SKM-1 treated with dmso at 0.1 percent for 144 hours (cell line): ENCODE measurements around the gene ARHGEF18.

Source experiments
- DNase-seq: peaks from one replicate; lab custom pipeline; 2025; ENCODE audit not compliant: unreplicated experiment; lab: John Stamatoyannopoulos, UW

ARHGEF18 gene

GRCh38 chr19:7381073-7381390 lies 32.3 kb downstream of the ARHGEF18 start:
- no peak for DNase-seq

GRCh38 chr19:7382694-7383093 lies 34.0 kb downstream of the ARHGEF18 start:
- DNase-seq, result no peak

GRCh38 chr19:7383284-7383683 lies 34.5 kb downstream of the ARHGEF18 start:
- DNase-seq, result no peak

- DNase-seq, result no peak
Observed at GRCh38 chr19:7385062-7385461, 36.3 kb downstream of the ARHGEF18 start.

GRCh38 chr19:7386308-7386707 lies 37.6 kb downstream of the ARHGEF18 start:
- no peak for DNase-seq

GRCh38 chr19:7386769-7387168 lies 38.0 kb downstream of the ARHGEF18 start:
- no peak for DNase-seq

GRCh38 chr19:7391218-7391670 lies 42.5 kb downstream of the ARHGEF18 start:
- no peak for DNase-seq

- no peak for DNase-seq
Observed at GRCh38 chr19:7393459-7393858, 44.7 kb downstream of the ARHGEF18 start.

GRCh38 chr19:7393939-7394730 lies 45.4 kb downstream of the ARHGEF18 start:
- DNase-seq, result no peak

GRCh38 chr19:7394731-7395359 lies 46.1 kb downstream of the ARHGEF18 start:
- DNase-seq, result peak; percentile 58

- DNase-seq, result no peak
Observed at GRCh38 chr19:7395360-7396066, 46.8 kb downstream of the ARHGEF18 start.

GRCh38 chr19:7397687-7398086 lies 49.0 kb downstream of the ARHGEF18 start:
- no peak for DNase-seq
